Natural killer cell treated with Interleukin-12 subunit alpha and Interleukin-12 subunit beta and Interleukin-15 and Interleukin-18, amount 100 ng/mL, for 72 hours (primary cell): ENCODE results near the gene CDKN1A. TPM values are rescaled to one million over a fixed set of nuclear protein-coding genes. Genes with fewer than 3 reads are reported as not detected.
"Not testable (repeated sequence)": the region's sequence is repeated elsewhere in the genome, so short reads cannot be mapped to it uniquely, and the experiment has no call there.

Source experiments
- ATAC-seq, 2 donors: fragments of 150-1000 bp; cut with Tn5 transposase in 1 of 2; sonication (Bioruptor Pico), chemical (Tn5 transposase) in 1 of 2; 2 replicates each; pipeline ENCODE4 v1.10.0; 2021
- DNase-seq: peaks from one replicate; pipeline ENCODE4 v3.0.0; 2022; ENCODE audit warnings: low spot score
- H3K27ac Mint-ChIP-seq, 2 donors: 1 replicate in 1 of 2; 2 replicates in 1 of 2; pipeline ENCODE4 v1.8.0; 2022; ENCODE audit warnings: mixed read lengths in 2 of 2, mild to moderate bottlenecking in 1 of 2, moderate library complexity in 1 of 2
- H3K27me3 Mint-ChIP-seq, 2 donors: 1 replicate in 1 of 2; 2 replicates in 1 of 2; pipeline ENCODE4 v1.8.0; 2022; ENCODE audit warnings: mixed read lengths in 2 of 2
- H3K36me3 Mint-ChIP-seq: one replicate; pipeline ENCODE4 v1.8.0; 2022; ENCODE audit warnings: mixed read lengths
- H3K4me1 Mint-ChIP-seq, 2 donors: 1 replicate in 1 of 2; 2 replicates in 1 of 2; pipeline ENCODE4 v1.8.0; 2022; ENCODE audit warnings: low read depth in 2 of 2, mixed read lengths in 2 of 2, mild to moderate bottlenecking in 1 of 2
- H3K4me3 Mint-ChIP-seq: one replicate; pipeline ENCODE4 v1.8.0; 2022; ENCODE audit warnings: mixed read lengths
- H3K9me3 Mint-ChIP-seq: 2 replicates; pipeline ENCODE4 v1.8.0; 2022; ENCODE audit warnings: mixed read lengths
- total RNA-seq, 2 donors: library from RNA; stranded (reverse); gene quantifications; one replicate each; pipeline ENCODE4 v1.2.3, GENCODE V29; 2022

CDKN1A gene
- total RNA-seq, 2 donors from 2014 or later = 176 to 617 TPM

DNA sequence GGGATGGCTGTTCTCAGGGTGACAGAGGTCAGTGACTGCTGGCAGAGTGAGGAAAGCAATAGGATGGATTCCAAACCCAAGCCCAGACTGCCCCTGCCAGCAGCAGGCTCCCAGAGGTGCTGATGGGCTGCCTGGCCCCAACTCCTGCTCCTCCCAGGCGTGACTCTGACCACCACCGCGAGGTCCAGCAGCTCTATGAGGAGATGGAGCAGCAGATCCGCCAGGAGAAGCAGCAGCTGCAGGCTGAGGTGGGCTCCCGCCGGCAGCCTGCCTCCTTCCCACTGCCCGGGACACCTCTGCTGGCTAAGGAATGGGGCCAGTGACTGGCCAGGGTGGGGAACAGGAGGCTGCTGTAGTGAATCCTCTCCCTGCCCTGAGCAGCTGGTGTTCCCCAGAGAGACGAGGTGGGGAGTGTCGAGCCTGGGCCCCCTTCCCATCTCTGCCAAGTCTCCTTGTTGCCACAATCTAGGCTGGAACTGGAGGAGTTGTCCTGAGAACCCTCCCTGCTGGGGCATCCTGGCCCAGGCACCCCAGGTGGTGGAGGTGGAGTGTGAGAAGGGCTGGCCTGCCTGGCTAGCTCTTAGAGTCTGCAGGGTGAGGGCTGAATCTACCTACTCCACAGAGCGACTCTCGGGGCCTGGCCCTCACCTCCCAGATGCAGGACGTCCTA, 39.5 kb downstream of the CDKN1A start:
- no peaks in the 10 kb centered on the region for H3K36me3 Mint-ChIP-seq
- DNase-seq = peak; percentile 41
- H3K4me3 Mint-ChIP-seq = no peak overlapping the region
- H3K27ac Mint-ChIP-seq = peak overlapping the region in 1 of 2 donors; percentile 45
- peaks cover 0 to 5% of the 10 kb centered on the region in 2 donors for H3K4me1 Mint-ChIP-seq
- H3K27me3 Mint-ChIP-seq = no peaks in the 10 kb centered on the region
- H3K9me3 Mint-ChIP-seq = no peaks in the 10 kb centered on the region
- ATAC-seq = no peak

DNA sequence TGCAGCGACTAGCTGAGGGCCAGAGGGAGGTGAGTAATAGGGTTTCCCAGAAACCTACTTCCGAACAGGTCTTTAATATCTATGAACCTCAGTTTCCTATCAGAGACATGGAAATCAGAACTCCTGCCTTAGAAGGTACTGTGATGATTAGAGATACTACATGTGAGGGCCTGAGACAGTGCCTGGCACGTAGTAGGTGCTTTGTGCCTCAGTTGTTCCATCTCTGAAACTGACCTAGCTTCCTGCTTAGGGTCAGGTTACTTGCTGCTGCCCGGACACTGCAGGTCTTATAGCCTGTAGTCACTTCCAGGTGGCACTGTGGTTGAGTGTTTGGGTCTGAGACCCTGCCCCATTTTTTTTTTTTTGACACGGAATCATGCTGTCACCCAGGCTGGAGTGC, 40.0 kb downstream of the CDKN1A start:
- H3K27me3 Mint-ChIP-seq = no peaks in the 10 kb centered on the region
- peak overlapping the region in 1 of 2 donors; percentile 45 for H3K27ac Mint-ChIP-seq
- ATAC-seq = no peak
- no peak overlapping the region for H3K4me3 Mint-ChIP-seq
- no peaks in the 10 kb centered on the region for H3K36me3 Mint-ChIP-seq
- no peaks in the 10 kb centered on the region for H3K9me3 Mint-ChIP-seq
- peaks cover 0 to 3% of the 10 kb centered on the region in 2 donors for H3K4me1 Mint-ChIP-seq
- no peak for DNase-seq

DNA sequence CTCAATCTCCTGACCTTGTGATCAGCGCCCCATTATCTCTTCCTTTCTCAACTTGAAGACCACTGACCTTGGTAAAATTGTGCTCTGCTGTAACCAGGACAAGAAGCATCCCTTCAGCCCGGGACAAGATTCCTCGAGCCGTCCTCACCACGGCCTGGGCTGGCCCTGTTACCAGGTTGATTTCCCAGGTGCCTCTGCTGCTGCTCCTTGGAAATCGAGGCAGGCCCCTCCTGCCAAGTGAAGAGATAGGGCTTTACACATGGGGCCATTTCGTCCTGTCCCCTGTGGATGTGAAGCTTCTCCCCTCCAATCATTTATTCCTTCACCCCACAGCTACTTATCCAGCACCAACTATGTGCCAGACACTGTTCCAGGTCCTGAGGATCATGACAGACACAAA, 40.6 kb downstream of the CDKN1A start:
- H3K27ac Mint-ChIP-seq = peak overlapping the region in 1 of 2 donors; percentile 26
- no peak overlapping the region for H3K4me3 Mint-ChIP-seq
- peaks cover 0 to 3% of the 10 kb centered on the region in 2 donors for H3K4me1 Mint-ChIP-seq
- H3K36me3 Mint-ChIP-seq = no peaks in the 10 kb centered on the region
- H3K9me3 Mint-ChIP-seq = no peaks in the 10 kb centered on the region
- no peaks in the 10 kb centered on the region for H3K27me3 Mint-ChIP-seq
- no peak for ATAC-seq
- DNase-seq = peak; percentile 10

DNA sequence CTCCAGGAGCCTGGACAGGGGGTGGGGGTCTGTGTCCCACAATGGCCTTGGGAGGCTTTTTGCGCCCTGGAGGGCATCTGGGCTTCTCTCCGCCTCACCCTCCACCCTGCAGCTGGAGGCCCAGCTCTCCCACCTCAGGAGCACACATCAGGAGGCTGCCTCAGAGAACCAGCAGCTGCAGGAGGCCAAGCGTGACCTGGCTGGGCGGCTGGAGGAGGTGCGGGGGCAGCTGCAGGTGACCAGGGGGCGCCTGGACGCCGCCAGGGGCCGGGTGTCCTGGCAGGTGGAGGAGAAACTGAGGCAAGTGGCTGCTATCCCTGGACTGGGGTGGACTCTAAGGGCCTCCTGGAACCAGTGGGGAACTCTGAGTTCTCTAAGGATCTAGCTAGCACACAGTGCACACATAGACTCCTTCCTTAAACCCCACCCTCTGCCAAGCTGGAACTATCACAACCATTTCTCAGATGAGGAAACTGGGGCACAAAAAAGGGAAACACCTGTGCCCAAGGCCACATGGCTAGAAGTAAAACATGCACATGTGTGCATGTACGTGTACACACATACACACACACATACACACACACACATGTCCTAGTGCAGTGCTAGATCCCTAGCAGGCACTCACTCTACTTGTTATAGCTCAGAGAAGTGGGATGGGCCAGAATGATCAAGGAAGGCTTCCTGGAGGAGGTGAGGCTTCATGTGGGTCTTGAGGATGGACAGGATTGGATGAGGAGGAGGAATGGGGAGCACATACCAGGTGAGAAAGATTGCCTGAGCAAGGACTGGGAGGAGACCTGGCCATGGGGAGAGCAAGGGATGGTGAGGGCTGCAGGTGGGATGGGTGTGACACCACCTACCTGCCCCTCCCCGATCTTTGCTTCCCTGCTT, 42.0 kb downstream of the CDKN1A start:
- ATAC-seq (no peak), DNase-seq (peak; percentile 28)
- Mint-ChIP-seq H3K4me1 (peaks cover 14 to 16% of the 10 kb centered on the region in 2 donors), H3K27ac (peak overlapping the region in 1 of 2 donors; percentile 52), H3K4me3 (no peak overlapping the region), H3K36me3 (no peaks in the 10 kb centered on the region), H3K27me3 (no peaks in the 10 kb centered on the region), H3K9me3 (no peaks in the 10 kb centered on the region)

DNA sequence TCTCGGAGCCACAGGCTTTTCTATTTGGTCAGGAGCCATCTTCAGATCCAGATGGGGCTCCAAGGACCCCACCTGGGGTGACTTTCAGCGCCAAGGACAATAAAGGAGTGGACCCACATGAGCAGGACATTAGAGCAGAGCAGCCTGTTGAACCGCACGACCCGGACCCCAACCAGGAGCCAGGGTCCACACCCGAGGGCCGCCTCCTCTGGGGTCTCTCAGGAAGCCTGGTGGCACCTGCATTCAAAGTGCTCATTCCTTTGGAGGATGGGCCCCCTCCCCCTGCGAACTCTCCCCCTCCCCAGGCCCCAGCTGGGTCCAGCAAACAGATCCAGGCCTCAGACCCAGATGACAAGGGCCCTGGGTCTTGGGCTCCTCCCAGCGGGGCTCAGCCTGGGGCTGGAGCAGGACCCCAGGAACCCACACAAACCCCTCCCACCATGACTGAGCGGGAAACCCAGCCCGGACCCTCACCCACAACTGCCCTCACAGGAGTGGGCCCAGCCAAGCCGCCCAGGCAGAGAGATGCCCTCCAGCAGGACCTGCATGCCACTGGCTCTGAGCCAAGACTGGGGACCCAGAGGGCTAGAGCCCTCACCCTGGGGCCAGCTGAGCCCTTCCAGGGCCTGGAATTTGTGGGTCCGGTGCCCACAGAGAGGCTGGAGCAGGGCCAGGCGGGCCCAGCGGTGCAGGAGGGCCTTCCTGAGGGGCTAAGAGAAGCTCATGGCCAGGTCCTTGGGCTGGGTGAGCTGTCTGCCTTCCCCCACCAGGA, 43.0 kb downstream of the CDKN1A start:
- no peak overlapping the region for H3K4me3 Mint-ChIP-seq
- DNase-seq = peak; percentile 49
- H3K9me3 Mint-ChIP-seq = no peaks in the 10 kb centered on the region
- no peak for ATAC-seq
- no peaks in the 10 kb centered on the region for H3K27me3 Mint-ChIP-seq
- peak overlapping the region in 1 of 2 donors; percentile 53 for H3K27ac Mint-ChIP-seq
- H3K4me1 Mint-ChIP-seq = peaks cover 18 to 24% of the 10 kb centered on the region in 2 donors
- H3K36me3 Mint-ChIP-seq = no peaks in the 10 kb centered on the region

DNA sequence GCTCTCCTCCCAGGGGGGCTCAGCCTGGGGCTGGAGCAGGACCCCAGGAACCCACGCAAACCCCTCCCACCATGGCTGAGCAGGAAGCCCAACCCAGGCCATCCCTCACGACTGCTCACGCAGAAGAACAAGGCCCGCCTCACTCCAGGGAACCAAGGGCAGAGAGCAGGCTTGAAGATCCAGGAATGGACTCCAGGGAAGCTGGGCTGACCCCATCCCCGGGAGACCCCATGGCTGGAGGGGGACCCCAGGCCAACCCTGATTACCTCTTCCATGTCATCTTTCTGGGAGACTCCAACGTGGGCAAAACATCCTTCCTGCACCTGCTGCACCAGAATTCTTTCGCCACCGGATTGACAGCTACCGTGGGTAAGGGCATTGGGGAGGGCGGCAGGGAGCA, 43.9 kb downstream of the CDKN1A start:
- Mint-ChIP-seq H3K9me3 (no peaks in the 10 kb centered on the region), H3K27ac (peak overlapping the region in 1 of 2 donors; percentile 53), H3K36me3 (no peaks in the 10 kb centered on the region), H3K4me3 (no peak overlapping the region), H3K4me1 (peaks cover 24 to 32% of the 10 kb centered on the region in 2 donors), H3K27me3 (no peaks in the 10 kb centered on the region)
- DNase-seq (peak; percentile 53), ATAC-seq (no peak)

DNA sequence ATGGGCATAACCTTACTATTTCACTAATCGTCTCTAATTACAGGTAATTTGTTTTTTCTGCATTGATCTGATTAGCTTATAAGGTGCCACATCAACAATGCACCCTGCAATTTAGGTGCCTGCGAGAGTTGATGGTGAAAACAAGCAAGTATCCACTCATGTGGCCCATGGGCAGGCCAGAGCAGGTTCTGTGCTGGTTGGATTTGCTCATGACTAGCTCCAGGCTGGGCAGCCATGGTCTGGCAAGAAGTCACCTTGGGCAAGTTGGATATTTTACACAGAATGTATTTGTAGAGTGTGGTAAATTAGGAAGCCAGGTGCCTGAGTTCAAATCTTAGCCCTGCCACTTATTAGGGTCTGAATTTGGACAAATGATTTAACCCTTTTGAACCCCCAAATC, 44.4 kb downstream of the CDKN1A start:
- H3K4me3 Mint-ChIP-seq = no peak overlapping the region
- H3K9me3 Mint-ChIP-seq = no peaks in the 10 kb centered on the region
- H3K4me1 Mint-ChIP-seq = peaks cover 29 to 38% of the 10 kb centered on the region in 2 donors
- H3K36me3 Mint-ChIP-seq = peaks cover 1% of the 10 kb centered on the region
- no peaks in the 10 kb centered on the region for H3K27me3 Mint-ChIP-seq
- H3K27ac Mint-ChIP-seq = peak overlapping the region in 1 of 2 donors; percentile 53
- DNase-seq (peak; percentile 6), ATAC-seq (no peak)

DNA sequence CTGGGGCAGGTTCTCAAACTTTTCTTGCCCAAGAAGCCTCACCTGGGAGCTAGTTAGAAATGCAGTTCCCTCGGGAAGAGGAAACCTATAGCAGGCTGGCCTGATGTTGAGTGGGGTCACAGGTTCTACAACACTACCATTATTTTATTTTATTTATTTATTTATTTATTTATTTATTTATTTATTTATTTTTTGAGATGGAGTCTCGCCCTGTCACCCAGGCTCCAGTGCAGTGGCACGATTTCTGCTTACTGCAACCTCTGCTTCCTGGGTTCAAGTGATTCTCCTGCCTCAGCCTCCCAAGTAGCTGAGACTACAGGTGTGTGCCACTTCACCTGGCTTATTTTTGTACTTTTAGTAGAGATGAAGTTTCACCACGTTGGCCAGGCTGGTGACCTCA, 45.5 kb downstream of the CDKN1A start:
- DNase-seq = peak; percentile 10
- peak overlapping the region in 1 of 2 donors; percentile 96 for H3K27ac Mint-ChIP-seq
- H3K27me3 Mint-ChIP-seq, ATAC-seq, H3K4me3 Mint-ChIP-seq, H3K9me3 Mint-ChIP-seq, H3K36me3 Mint-ChIP-seq: not testable (repeated sequence)
- peaks cover 38 to 47% of the 10 kb centered on the region in 2 donors for H3K4me1 Mint-ChIP-seq

DNA sequence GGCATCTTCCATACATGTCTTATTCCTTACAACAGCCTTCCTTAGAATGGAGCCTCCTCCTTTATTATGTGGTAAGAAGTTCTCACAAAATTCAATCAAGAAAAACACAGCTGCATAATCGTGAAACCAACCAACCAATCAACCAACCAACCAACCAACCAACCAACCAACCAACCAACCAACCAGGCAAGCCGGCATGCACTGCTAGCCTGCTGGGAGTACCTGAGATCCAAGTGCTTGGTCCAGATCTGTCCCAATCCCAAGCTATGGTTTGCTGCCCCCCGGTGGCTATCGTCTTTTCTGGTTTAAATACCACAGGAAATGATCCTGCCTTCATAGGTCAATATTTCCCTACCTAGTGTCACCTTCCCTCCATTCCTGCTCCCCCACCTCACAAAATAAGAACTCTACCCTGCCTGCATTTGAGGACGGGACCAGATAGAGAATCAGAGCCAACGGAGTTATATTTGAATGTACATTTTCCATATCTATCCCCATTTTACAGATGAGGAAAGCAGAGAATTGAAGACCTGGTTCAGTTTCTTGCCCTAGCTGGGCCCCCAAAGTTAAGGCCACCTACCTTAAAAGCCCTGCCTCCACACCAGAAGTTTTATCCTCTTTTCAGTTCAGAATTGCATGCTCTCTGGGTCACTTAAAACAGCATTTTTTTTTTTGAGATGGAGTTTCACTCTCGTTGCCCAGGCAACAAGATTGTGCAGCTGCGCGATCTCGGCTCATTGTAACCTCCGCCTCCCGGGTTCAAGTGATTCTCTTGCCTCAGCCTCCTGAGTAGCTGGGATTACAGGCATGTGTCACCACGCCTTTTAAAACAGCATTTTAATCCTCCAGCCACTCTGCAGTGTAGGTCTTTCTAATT, 46.2 kb downstream of the CDKN1A start:
- Mint-ChIP-seq H3K27me3 (no peaks in the 10 kb centered on the region), H3K4me1 (peaks cover 46 to 51% of the 10 kb centered on the region in 2 donors), H3K36me3 (peaks cover 5% of the 10 kb centered on the region), H3K27ac (peak overlapping the region; percentile 92 to 96), H3K4me3 (no peak overlapping the region), H3K9me3 (no peaks in the 10 kb centered on the region)
- no peak for ATAC-seq
- peak; percentile 60 for DNase-seq

DNA sequence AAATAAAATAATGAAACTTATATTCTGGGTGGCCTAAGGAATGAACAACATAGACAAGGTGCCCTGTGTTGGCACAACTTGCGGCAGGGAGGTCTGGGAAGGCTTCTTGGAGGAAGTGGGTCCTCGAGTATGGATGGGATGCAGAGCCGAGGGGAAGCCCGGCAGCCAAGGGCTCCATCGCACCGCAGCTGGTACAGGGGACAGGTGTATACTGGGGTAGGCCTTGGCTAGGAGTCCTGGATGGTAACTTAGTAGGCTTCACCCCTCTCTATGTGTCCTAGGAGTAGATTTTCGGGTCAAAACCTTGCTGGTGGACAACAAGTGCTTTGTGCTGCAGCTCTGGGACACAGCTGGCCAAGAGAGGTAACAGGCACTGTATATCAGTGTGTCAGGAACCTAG, 47.1 kb downstream of the CDKN1A start:
- Mint-ChIP-seq H3K9me3 (no peaks in the 10 kb centered on the region), H3K4me1 (peaks cover 48 to 53% of the 10 kb centered on the region in 2 donors), H3K4me3 (peak overlapping the region; percentile 60), H3K27me3 (no peaks in the 10 kb centered on the region), H3K27ac (peak overlapping the region; percentile 92 to 96), H3K36me3 (peaks cover 5% of the 10 kb centered on the region)
- ATAC-seq (no peak), DNase-seq (peak; percentile 58)

DNA sequence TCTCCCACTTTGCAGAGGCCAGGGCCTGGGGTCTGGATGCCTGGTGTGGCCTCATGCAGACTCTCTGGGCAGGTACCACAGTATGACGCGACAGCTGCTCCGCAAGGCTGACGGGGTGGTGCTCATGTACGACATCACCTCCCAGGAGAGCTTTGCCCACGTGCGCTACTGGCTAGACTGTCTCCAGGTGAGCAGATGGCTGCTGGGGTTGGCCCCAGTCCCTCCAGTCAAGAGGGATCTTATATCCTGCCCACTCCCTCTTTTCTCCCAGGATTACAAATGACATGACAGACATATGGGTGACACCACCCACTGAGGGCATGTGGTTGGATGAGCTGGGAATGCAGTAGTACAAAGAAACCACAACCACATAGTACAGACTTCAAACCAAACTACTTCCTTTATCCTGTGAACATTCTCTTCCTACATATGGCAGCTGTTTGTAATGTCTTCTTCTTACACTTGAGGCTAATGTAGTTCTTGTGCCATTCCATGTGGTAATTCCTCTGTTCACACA, 49.0 kb downstream of the CDKN1A start:
- H3K27ac Mint-ChIP-seq = peak overlapping the region; percentile 92 to 96
- ATAC-seq (peak; percentile 28 to 33), DNase-seq (no peak)
- H3K4me1 Mint-ChIP-seq = peaks cover 63 to 67% of the 10 kb centered on the region in 2 donors
- H3K27me3 Mint-ChIP-seq = no peaks in the 10 kb centered on the region
- no peaks in the 10 kb centered on the region for H3K9me3 Mint-ChIP-seq
- H3K36me3 Mint-ChIP-seq = peaks cover 5% of the 10 kb centered on the region
- peak overlapping the region; percentile 70 for H3K4me3 Mint-ChIP-seq

DNA sequence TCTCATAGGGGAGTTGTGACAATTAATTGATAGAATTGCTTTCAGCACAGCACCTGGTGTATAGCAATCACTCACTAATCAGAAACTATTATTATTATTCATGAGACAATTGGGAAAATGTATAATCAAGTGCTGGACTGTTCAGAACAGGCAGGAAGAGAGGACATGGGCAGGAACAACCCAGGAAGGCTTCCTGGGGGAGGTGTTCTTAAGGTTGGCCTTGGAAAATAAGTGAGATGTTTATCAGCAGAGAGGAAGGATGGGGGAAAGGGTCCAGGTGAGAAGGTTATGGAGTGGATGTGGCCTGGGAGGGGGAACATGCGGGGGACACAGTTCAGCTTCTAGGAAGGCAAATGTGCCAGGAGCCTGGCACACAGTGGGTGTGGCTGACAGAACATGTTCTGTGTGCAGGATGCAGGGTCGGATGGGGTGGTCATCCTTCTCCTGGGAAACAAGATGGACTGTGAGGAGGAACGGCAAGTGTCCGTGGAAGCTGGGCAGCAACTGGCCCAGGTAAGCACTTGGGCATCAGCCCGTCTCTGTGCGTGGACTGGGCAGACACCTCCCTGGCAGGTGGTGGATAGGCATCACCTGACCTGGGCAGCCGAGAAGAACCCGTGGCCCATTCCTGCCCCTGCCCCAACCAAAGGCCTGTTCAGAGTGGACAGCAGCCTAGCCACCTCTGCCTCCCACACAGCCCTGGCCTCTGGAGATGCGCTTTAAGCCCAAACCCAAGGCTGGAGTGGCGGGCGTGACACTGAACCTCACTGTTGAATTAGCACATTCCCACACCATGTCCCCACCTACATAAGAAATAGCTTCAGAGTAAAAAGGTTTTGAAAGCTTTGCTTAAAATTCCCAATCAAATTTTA, 50.0 kb downstream of the CDKN1A start:
- peaks cover 5% of the 10 kb centered on the region for H3K36me3 Mint-ChIP-seq
- DNase-seq = no peak
- ATAC-seq = no peak
- no peaks in the 10 kb centered on the region for H3K9me3 Mint-ChIP-seq
- H3K4me3 Mint-ChIP-seq = peak overlapping the region; percentile 70
- H3K27ac Mint-ChIP-seq = peak overlapping the region; percentile 92 to 96
- no peaks in the 10 kb centered on the region for H3K27me3 Mint-ChIP-seq
- H3K4me1 Mint-ChIP-seq = peaks cover 68 to 77% of the 10 kb centered on the region in 2 donors
